Mesenchymal stem cell (in vitro differentiated cells and primary cell): ENCODE results near the gene DCANP1.

ENCODE experiments used
- DNase-seq: peaks from one replicate; pipeline ENCODE4 v3.0.0-alpha.2; 2013
- H2AFZ ChIP-seq: one replicate; pipeline ENCODE4 v1.6.1; 2013; ENCODE audit warnings: low read depth, mild to moderate bottlenecking, control low read depth, inconsistent platforms, low read length, moderate library complexity
- H2AK5ac ChIP-seq: 2 replicates; pipeline ENCODE4 v1.6.1; 2013; ENCODE audit warnings: low read length, moderate library complexity, mild to moderate bottlenecking, inconsistent platforms; ENCODE audit not compliant: severe bottlenecking
- H2BK120ac ChIP-seq: one replicate; pipeline ENCODE4 v1.6.1; 2013; ENCODE audit warnings: low read depth, mild to moderate bottlenecking, inconsistent platforms, low read length, moderate library complexity
- H2BK12ac ChIP-seq, 2 experiments: one replicate each; pipeline ENCODE4 v1.6.1; 2013; ENCODE audit warnings: inconsistent platforms in 2 of 2, low read length in 2 of 2, mild to moderate bottlenecking in 2 of 2, moderate library complexity in 2 of 2, control low read depth in 1 of 2
- H2BK15ac ChIP-seq: one replicate; pipeline ENCODE4 v1.6.1; 2013; ENCODE audit warnings: mild to moderate bottlenecking, low read depth, inconsistent platforms; ENCODE audit not compliant: poor library complexity, severe bottlenecking
- H2BK5ac ChIP-seq: 2 replicates; pipeline ENCODE4 v1.6.1; 2013; ENCODE audit warnings: low read depth, mild to moderate bottlenecking, low read length, control low read depth, inconsistent platforms; ENCODE audit not compliant: poor library complexity, severe bottlenecking
- H3K14ac ChIP-seq, 2 experiments: one replicate each; pipeline ENCODE4 v1.6.1; 2013; ENCODE audit warnings: inconsistent platforms in 2 of 2, low read length in 2 of 2, control low read depth in 1 of 2, mild to moderate bottlenecking in 1 of 2, moderate library complexity in 1 of 2
- H3K18ac ChIP-seq, 2 experiments: one replicate each; pipeline ENCODE4 v1.6.1; 2013; ENCODE audit warnings: inconsistent platforms in 2 of 2, low read length in 2 of 2, control low read depth in 1 of 2, low read depth in 1 of 2, mild to moderate bottlenecking in 1 of 2
- H3K23ac ChIP-seq, 2 experiments: one replicate each; pipeline ENCODE4 v1.6.1; 2013; ENCODE audit warnings: inconsistent platforms in 2 of 2, low read length in 2 of 2, mild to moderate bottlenecking in 2 of 2, moderate library complexity in 2 of 2, control low read depth in 1 of 2
- H3K27ac ChIP-seq: 2 replicates; pipeline ENCODE4 v1.5.1; 2013; ENCODE audit warnings: mild to moderate bottlenecking, moderate library complexity, low read length, control low read depth, inconsistent platforms; ENCODE audit not compliant: poor library complexity, severe bottlenecking
- H3K27me3 ChIP-seq, 2 experiments: 2 replicates each; pipeline versions ENCODE4 v1.6.1 to v1.7.0; 2013; ENCODE audit warnings: low read length in 2 of 2, mild to moderate bottlenecking in 2 of 2, moderate library complexity in 2 of 2, control low read depth in 1 of 2, inconsistent platforms in 1 of 2; ENCODE audit not compliant: control insufficient read depth in 1 of 2, insufficient read depth in 1 of 2
- H3K36me3 ChIP-seq, 2 experiments: 2 replicates each; pipeline versions ENCODE4 v1.6.1 to v1.7.0; 2013; ENCODE audit warnings: low read length in 2 of 2, control low read depth in 1 of 2, inconsistent platforms in 1 of 2, low read depth in 1 of 2, mild to moderate bottlenecking in 1 of 2; ENCODE audit not compliant: insufficient read depth in 2 of 2, control insufficient read depth in 1 of 2
- H3K4ac ChIP-seq, 2 experiments: one replicate each; pipeline ENCODE4 v1.6.1; 2013; ENCODE audit warnings: inconsistent platforms in 2 of 2, low read length in 2 of 2, mild to moderate bottlenecking in 2 of 2, moderate library complexity in 2 of 2, control low read depth in 1 of 2, low read depth in 1 of 2
- H3K4me1 ChIP-seq: 2 replicates; pipeline ENCODE4 v1.6.1; 2013; ENCODE audit warnings: low read depth, low read length, control low read depth; ENCODE audit not compliant: control insufficient read depth, insufficient read depth
- H3K4me2 ChIP-seq: 2 replicates; pipeline ENCODE4 v1.6.1; 2013; ENCODE audit warnings: low read length, mild to moderate bottlenecking, inconsistent platforms; ENCODE audit not compliant: poor library complexity, severe bottlenecking
- H3K4me3 ChIP-seq, 2 experiments: 2 replicates each; pipeline versions ENCODE4 v1.5.1 to v1.7.0; 2013; ENCODE audit warnings: low read length in 2 of 2, mild to moderate bottlenecking in 2 of 2, control low read depth in 1 of 2, low read depth in 1 of 2; ENCODE audit not compliant: insufficient read depth in 1 of 2
- H3K79me1 ChIP-seq: replicated peaks from 2 replicates; pipeline ENCODE4 v1.6.1; 2013; ENCODE audit warnings: mild to moderate bottlenecking, control low read depth, low read length, inconsistent platforms; ENCODE audit not compliant: poor library complexity, severe bottlenecking
- H3K9ac ChIP-seq: 2 replicates; pipeline ENCODE4 v1.7.0; 2013; ENCODE audit warnings: mild to moderate bottlenecking, low read length, moderate library complexity
- H3K9me3 ChIP-seq: 2 replicates; pipeline ENCODE4 v1.7.0; 2013; ENCODE audit warnings: mild to moderate bottlenecking, low read length; ENCODE audit not compliant: control insufficient read depth
- H4K8ac ChIP-seq: one replicate; pipeline ENCODE4 v1.6.1; 2013; ENCODE audit warnings: inconsistent platforms, mild to moderate bottlenecking, low read length, moderate library complexity
- H4K91ac ChIP-seq: one replicate; pipeline ENCODE4 v1.6.1; 2013; ENCODE audit warnings: mild to moderate bottlenecking, low read length, inconsistent platforms
- WGBS: methylation state at CpG from one replicate; pipeline ENCODE4 v1.1.7; 2013; ENCODE audit warnings: mixed read lengths; 5-methylcytosine and 5-hydroxymethylcytosine counted together

DCANP1 gene

GRCh38 chr5:135486131-135487036 lies 39.2 kb upstream of the DCANP1 start:
- no peak overlapping the region for H2AFZ ChIP-seq
- no peak overlapping the region for H3K14ac ChIP-seq
- no peak overlapping the region for H2BK120ac ChIP-seq
- no peak overlapping the region for H3K9ac ChIP-seq
- H2AK5ac ChIP-seq: no peak overlapping the region
- no peaks in the 10 kb centered on the region for H3K79me1 ChIP-seq
- H3K36me3 ChIP-seq: no peaks in the 10 kb centered on the region
- H3K4me1 ChIP-seq: peaks cover 24% of the 10 kb centered on the region
- no peak overlapping the region for H3K4me3 ChIP-seq
- WGBS: 71% methylated on average over 13 of the region's 13 CpGs
- H3K4me2 ChIP-seq: no peak overlapping the region
- no peak overlapping the region for H2BK15ac ChIP-seq
- no peak overlapping the region for H3K23ac ChIP-seq
- no peak overlapping the region for H2BK12ac ChIP-seq
- H3K27ac ChIP-seq: no peak overlapping the region
- DNase-seq: no peak
- no peak overlapping the region for H2BK5ac ChIP-seq
- H4K91ac ChIP-seq: no peak overlapping the region
- no peaks in the 10 kb centered on the region for H3K9me3 ChIP-seq
- no peak overlapping the region for H4K8ac ChIP-seq
- H3K27me3 ChIP-seq: peaks cover 73 to 90% of the 10 kb centered on the region in 2 experiments
- H3K18ac ChIP-seq: no peak overlapping the region
- no peak overlapping the region for H3K4ac ChIP-seq

- Histone ChIP-seq H2AFZ (no peak overlapping the region), H3K14ac (no peak overlapping the region), H2AK5ac (no peak overlapping the region)
Measured at GRCh38 chr5:135484674-135485086, 37.5 kb upstream of the DCANP1 start.

DNA sequence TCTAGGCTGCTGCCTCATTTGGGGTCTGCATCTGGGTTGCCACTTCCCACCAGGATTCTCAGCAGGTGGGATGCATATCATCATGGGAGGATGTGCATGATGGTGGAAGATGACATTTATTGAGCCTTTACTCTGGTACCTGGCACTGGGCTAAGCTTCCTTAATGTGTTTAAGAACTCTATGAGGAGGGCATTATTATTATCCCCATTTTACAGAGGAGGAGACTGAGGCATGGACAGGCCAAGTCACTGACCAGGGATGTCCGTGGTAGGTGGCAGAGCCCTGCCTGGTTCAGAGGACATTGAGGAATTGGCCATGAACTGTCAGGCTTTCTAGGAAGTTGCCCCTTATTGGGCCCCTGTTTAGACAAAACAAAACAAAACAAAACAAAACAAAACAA lies 36.1 kb upstream of the DCANP1 start:
- Histone ChIP-seq H3K27ac (no peak overlapping the region), H3K4ac (no peak overlapping the region), H3K79me1 (no peaks in the 10 kb centered on the region), H3K9ac (no peak overlapping the region), H3K18ac (no peak overlapping the region), H3K36me3 (no peaks in the 10 kb centered on the region), H2BK12ac (no peak overlapping the region), H2BK120ac (no peak overlapping the region), H2AK5ac (no peak overlapping the region), H4K91ac (no peak overlapping the region), H3K9me3 (no peaks in the 10 kb centered on the region), H3K4me2 (no peak overlapping the region), H3K4me3 (no peak overlapping the region), H2AFZ (no peak overlapping the region), H3K14ac (no peak overlapping the region), H3K27me3 (peaks cover 74 to 85% of the 10 kb centered on the region in 2 experiments), H4K8ac (no peak overlapping the region), H2BK15ac (no peak overlapping the region), H3K23ac (no peak overlapping the region), H2BK5ac (no peak overlapping the region), H3K4me1 (peaks cover 3% of the 10 kb centered on the region)
- 70% methylated on average over 1 of the region's 1 CpG for WGBS
- no peak for DNase-seq

More at GRCh38 chr5:135484674-135485086, 37.5 kb upstream of the DCANP1 start:
- Histone ChIP-seq H3K9ac (no peak overlapping the region), H2BK15ac (no peak overlapping the region), H2BK120ac (no peak overlapping the region), H3K36me3 (no peaks in the 10 kb centered on the region), H3K4me3 (no peak overlapping the region), H2BK5ac (no peak overlapping the region), H3K18ac (no peak overlapping the region), H3K9me3 (no peaks in the 10 kb centered on the region), H2BK12ac (no peak overlapping the region), H3K4me1 (peaks cover 12% of the 10 kb centered on the region), H3K79me1 (no peaks in the 10 kb centered on the region), H3K23ac (no peak overlapping the region), H3K4me2 (no peak overlapping the region), H3K27ac (no peak overlapping the region), H3K27me3 (peaks cover 71 to 85% of the 10 kb centered on the region in 2 experiments), H3K4ac (no peak overlapping the region), H4K91ac (no peak overlapping the region), H4K8ac (no peak overlapping the region)
- no peak for DNase-seq
- WGBS: 43% methylated on average over 5 of the region's 5 CpGs

DNA sequence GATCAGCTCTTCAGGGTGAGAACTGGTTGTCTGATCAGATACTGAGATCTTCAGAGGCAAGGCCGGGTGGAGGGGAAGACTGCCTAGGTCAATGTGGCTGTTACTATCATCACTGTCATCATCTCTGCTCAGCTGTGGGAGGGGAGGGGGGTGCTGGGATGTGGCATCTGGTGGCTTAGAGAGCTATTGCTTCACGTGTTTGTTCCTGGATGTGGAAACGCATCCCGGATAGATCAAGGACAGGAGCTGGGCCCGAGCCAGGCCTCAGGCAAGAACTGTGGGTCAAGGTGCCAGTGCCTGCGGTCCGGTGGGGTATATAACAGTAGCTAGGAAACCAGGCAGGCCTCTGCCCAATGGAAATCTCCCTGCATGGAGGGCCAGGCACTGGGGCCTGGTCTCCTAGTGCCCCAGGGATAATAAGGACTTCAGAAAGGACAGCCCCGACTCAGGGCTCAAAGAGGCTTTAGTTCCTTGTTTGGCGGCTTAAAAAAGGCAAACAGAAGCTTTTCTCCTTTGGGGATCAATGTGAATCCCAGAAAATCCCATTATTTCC lies 35.3 kb upstream of the DCANP1 start:
- no peak overlapping the region for H3K18ac ChIP-seq
- peaks cover 74 to 84% of the 10 kb centered on the region in 2 experiments for H3K27me3 ChIP-seq
- H4K91ac ChIP-seq: no peak overlapping the region
- no peaks in the 10 kb centered on the region for H3K79me1 ChIP-seq
- no peak overlapping the region for H3K14ac ChIP-seq
- no peaks in the 10 kb centered on the region for H3K4me1 ChIP-seq
- H4K8ac ChIP-seq: no peak overlapping the region
- DNase-seq: no peak
- H3K23ac ChIP-seq: no peak overlapping the region
- no peak overlapping the region for H3K4me2 ChIP-seq
- H3K27ac ChIP-seq: no peak overlapping the region
- no peak overlapping the region for H3K4me3 ChIP-seq
- no peak overlapping the region for H3K9ac ChIP-seq
- no peak overlapping the region for H2BK120ac ChIP-seq
- no peaks in the 10 kb centered on the region for H3K9me3 ChIP-seq
- H2BK12ac ChIP-seq: no peak overlapping the region
- H3K36me3 ChIP-seq: no peaks in the 10 kb centered on the region
- H2AK5ac ChIP-seq: no peak overlapping the region
- H2BK15ac ChIP-seq: no peak overlapping the region
- H2BK5ac ChIP-seq: no peak overlapping the region
- no peak overlapping the region for H3K4ac ChIP-seq
- WGBS: 74% methylated on average over 9 of the region's 9 CpGs
- H2AFZ ChIP-seq: no peak overlapping the region
